Suprapubic skin (tissue), 3 donors: ENCODE results near the gene TTC27.

Experiments used
- EP300 ChIP-seq: sonication (generic); formaldehyde crosslinking; IDR thresholded peaks from one replicate; pipeline ENCODE4 v1.6.1; 2017; ENCODE audit warnings: antibody characterized with exemption
- POLR2A ChIP-seq, 2 donors: fragments of 450-650 bp; IDR thresholded peaks; one replicate each; pipeline ENCODE4 v1.6.1; 2017; ENCODE audit warnings: antibody characterized with exemption in 2 of 2, mild to moderate bottlenecking in 2 of 2, moderate library complexity in 2 of 2
- TF ChIP-seq, protein P1 (sequence below), 2 donors: fragments of 200-600 bp in 1 of 2; fragments of 450-650 bp in 1 of 2; sonication (generic) in 1 of 2; IDR thresholded peaks; one replicate each; pipeline ENCODE4 v1.5.1; 2016 to 2019; ENCODE audit warnings: antibody characterized with exemption in 2 of 2, mild to moderate bottlenecking in 1 of 2, moderate library complexity in 1 of 2

DNA sequence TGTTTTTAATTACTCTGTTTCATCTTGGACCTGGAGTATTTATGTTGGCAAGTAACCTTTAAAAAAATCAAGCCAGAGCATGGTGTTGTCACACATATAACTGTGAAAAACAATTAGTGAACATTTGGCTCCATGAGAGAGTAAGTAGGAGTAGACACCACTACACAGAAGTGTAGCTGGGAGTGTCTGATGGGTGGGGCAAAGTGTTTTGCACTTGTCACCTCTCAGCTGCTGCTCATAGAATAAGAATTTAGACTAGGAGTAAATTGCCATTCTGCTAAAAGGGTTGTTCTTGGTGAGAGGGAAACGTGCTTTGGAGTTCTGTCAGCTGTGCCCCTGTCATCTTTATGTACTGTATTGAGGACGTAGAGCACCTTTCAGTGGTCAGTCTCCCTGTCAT is 114.5 kb downstream of the TTC27 start:
- TF ChIP-seq, protein P1, sequence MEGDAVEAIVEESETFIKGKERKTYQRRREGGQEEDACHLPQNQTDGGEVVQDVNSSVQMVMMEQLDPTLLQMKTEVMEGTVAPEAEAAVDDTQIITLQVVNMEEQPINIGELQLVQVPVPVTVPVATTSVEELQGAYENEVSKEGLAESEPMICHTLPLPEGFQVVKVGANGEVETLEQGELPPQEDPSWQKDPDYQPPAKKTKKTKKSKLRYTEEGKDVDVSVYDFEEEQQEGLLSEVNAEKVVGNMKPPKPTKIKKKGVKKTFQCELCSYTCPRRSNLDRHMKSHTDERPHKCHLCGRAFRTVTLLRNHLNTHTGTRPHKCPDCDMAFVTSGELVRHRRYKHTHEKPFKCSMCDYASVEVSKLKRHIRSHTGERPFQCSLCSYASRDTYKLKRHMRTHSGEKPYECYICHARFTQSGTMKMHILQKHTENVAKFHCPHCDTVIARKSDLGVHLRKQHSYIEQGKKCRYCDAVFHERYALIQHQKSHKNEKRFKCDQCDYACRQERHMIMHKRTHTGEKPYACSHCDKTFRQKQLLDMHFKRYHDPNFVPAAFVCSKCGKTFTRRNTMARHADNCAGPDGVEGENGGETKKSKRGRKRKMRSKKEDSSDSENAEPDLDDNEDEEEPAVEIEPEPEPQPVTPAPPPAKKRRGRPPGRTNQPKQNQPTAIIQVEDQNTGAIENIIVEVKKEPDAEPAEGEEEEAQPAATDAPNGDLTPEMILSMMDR (IDR thresholded peaks at IDR 0.05), result no peak
- TF ChIP-seq POLR2A (IDR thresholded peaks at IDR 0.05), result no peak
- no peak for TF ChIP-seq EP300
